ENCODE measurements around the gene CRHR1. TPM values are rescaled to one million over a fixed set of nuclear protein-coding genes. Genes with fewer than 3 reads are reported as not detected.

The CRHR1 gene
- total and polyA plus RNA-seq, 2 of the 4 experiments (the other 2 are of a cell fraction): not detected

DNA sequence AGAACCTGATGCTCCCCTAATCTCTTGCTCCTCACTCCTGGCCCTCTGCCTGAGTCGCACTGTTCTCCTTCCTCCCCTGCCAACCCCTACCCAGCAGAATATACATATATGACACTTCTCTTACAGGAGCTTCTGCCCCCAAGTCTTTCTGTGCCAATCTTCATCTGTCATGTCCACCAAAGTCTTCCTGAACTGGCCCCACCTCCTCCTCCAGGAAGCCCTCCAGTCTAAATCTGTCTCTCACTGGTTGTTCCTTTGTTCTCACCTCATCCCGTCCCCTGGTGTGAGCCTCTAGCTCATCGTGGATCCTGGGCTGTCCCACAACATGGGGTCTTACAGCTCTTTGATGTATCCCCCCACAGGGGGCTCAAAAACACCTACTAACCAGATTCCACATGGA is 8.3 kb downstream of the CRHR1 start:
- TF ChIP-seq RAD21 (IDR thresholded peaks at IDR 0.05; ENCODE audit: low read length) (no peak), MXI1 (IDR thresholded peaks at IDR 0.05; ENCODE audit: borderline replicate concordance, low read depth, low read length) (no peak), NFE2L2 (IDR thresholded peaks at IDR 0.05; ENCODE audit: low read depth, low read length) (no peak), CHD1 (IDR thresholded peaks at IDR 0.05; ENCODE audit: low read depth, low read length) (no peak)
- peaks cover 66% of the 10 kb centered on the region for H3K27me3 ChIP-seq (ENCODE audit: control insufficient read depth, insufficient read depth, low read length)

More for the DNA sequence above, 8.3 kb downstream of the CRHR1 start:
- H2BK15ac ChIP-seq (ENCODE audit: low read depth, low read length): no peak overlapping the region
- H3K9me3 ChIP-seq (ENCODE audit: control insufficient read depth, insufficient read depth, low read length): no peaks in the 10 kb centered on the region
- H3K27ac ChIP-seq (ENCODE audit: insufficient read depth, low read length): no peak overlapping the region
- no peak overlapping the region for H2BK120ac ChIP-seq (ENCODE audit: low read depth, low read length)
- dilution Hi-C loops (cut with HindIII; ENCODE audit: low sequenced_read_pairs, unreplicated experiment): no loop called here
- H3K9ac ChIP-seq (ENCODE audit: low read depth, low read length): no peak overlapping the region
- ChIA-PET CTCF (no interaction called here), POLR2A (ENCODE audit: unreplicated experiment) (no interaction called here)
- DNase-seq (no peak), ATAC-seq (ENCODE audit: low read depth) (no peak)
- H3K36me3 ChIP-seq (ENCODE audit: control insufficient read depth, insufficient read depth, low read length): no peaks in the 10 kb centered on the region
- H4K20me1 ChIP-seq (ENCODE audit: insufficient read depth, low read length): no peaks in the 10 kb centered on the region
- no peaks in the 10 kb centered on the region for H3K9me1 ChIP-seq (ENCODE audit: insufficient read depth, low read length)
- intact Hi-C loops (cut with micrococcal nuclease): no loop called here
- in situ Hi-C loops (cut with MboI; ENCODE audit: low sequenced_read_pairs): no loop called here
- H3K4me2 ChIP-seq (ENCODE audit: low read depth, low read length): no peak overlapping the region
- BruUV-seq (replicated peaks): no TSS peak
- no peak overlapping the region for H4K91ac ChIP-seq (ENCODE audit: insufficient read depth, low read depth, low read length)
- H4K5ac ChIP-seq (ENCODE audit: low read depth, low read length): no peak overlapping the region
- H2AFZ ChIP-seq (replicated peaks; ENCODE audit: low read length, poor library complexity): no peak overlapping the region
- H2AK5ac ChIP-seq (ENCODE audit: low read depth, low read length): no peak overlapping the region
- no peak overlapping the region for H3K4me3 ChIP-seq (ENCODE audit: insufficient read depth, low read depth, low read length)
- WGBS, 2 experiments (ENCODE audit: extremely low coverage in 2 of 2, insufficient read length in 1 of 2): 21% methylated on average over 3 of the region's 3 CpGs; no CpG with 5 or more reads in 1 of the 2 experiments
- no peak overlapping the region for H2BK20ac ChIP-seq (ENCODE audit: low read depth, low read length)
- no peaks in the 10 kb centered on the region for H3K79me1 ChIP-seq (ENCODE audit: low read depth in 1 of 2, low read length in 2 of 2)
- H3K4me1 ChIP-seq (ENCODE audit: control insufficient read depth, insufficient read depth, low read length): no peaks in the 10 kb centered on the region
- H2BK5ac ChIP-seq (ENCODE audit: low read depth, low read length, poor library complexity, severe bottlenecking): no peak overlapping the region
- H3K23ac ChIP-seq (ENCODE audit: low read depth, low read length): no peak overlapping the region
- no peak overlapping the region for H3K18ac ChIP-seq (ENCODE audit: low read depth, low read length)
- no peak overlapping the region for H4K8ac ChIP-seq (ENCODE audit: low read depth in 2 of 2, low read length in 2 of 2)
- H2AK9ac ChIP-seq (replicated peaks; ENCODE audit: low read depth, low read length, poor library complexity): no peak overlapping the region
- H3K14ac ChIP-seq (replicated peaks; ENCODE audit: low read depth, low read length): no peak overlapping the region
- H3K56ac ChIP-seq (ENCODE audit: extremely low read depth, insufficient read depth, low read length): no peak overlapping the region
- H3K4ac ChIP-seq (ENCODE audit: low read depth, low read length): no peak overlapping the region
